HepG2 (cell line): Measurements from ENCODE around the gene SPACDR.

Experiments used
- HNF4G ChIP-seq, 2 experiments: sonication (generic) in 1 of 2; formaldehyde crosslinking in 1 of 2; IDR thresholded peaks; 2 replicates each; pipeline versions ENCODE4 v1.4.0 to v1.6.1; 2011 to 2020; ENCODE audit warnings: borderline replicate concordance in 2 of 2, low read depth in 2 of 2, mild to moderate bottlenecking in 2 of 2, low read length in 1 of 2, missing genetic modification reagents in 1 of 2, moderate library complexity in 1 of 2
- KLF13 ChIP-seq: sonication (generic); formaldehyde crosslinking; IDR thresholded peaks from 2 replicates; pipeline ENCODE4 v1.4.0; 2020; ENCODE audit warnings: mild to moderate bottlenecking, missing genetic modification reagents
- NR2C2 ChIP-seq: sonication (generic); formaldehyde crosslinking; IDR thresholded peaks from 2 replicates; pipeline ENCODE4 v1.4.0; 2020; ENCODE audit warnings: missing genetic modification reagents, mild to moderate bottlenecking, moderate library complexity, borderline replicate concordance
- POLR2A ChIP-seq, 2 experiments: IDR thresholded peaks; 2 replicates each; pipeline ENCODE4 v1.6.1; 2011; ENCODE audit warnings: low read depth in 2 of 2, low read length in 2 of 2, mild to moderate bottlenecking in 1 of 2, moderate library complexity in 1 of 2; ENCODE audit not compliant: insufficient read depth in 1 of 2
- ZMAT3 ChIP-seq: sonication (generic); formaldehyde crosslinking; conservative IDR thresholded peaks from 2 replicates; pipeline ENCODE4 v1.7.0; 2021; ENCODE audit warnings: missing genetic modification reagents
- ZNF776 ChIP-seq: sonication (generic); formaldehyde crosslinking; IDR thresholded peaks from 2 replicates; pipeline ENCODE4 v1.4.0; 2020; ENCODE audit warnings: mild to moderate bottlenecking, missing genetic modification reagents
- TF ChIP-seq, protein P1 (sequence below): sonication (generic); formaldehyde crosslinking; IDR thresholded peaks from 2 replicates; pipeline ENCODE4 v1.5.0; 2020; ENCODE audit warnings: missing genetic modification reagents
- TF ChIP-seq, protein P2 (sequence below): sonication (generic); formaldehyde crosslinking; IDR thresholded peaks from 2 replicates; pipeline ENCODE4 v1.5.0; 2020; ENCODE audit warnings: mild to moderate bottlenecking, missing genetic modification reagents, moderate library complexity
- TF ChIP-seq, protein P3 (sequence below): sonication (generic); formaldehyde crosslinking; IDR thresholded peaks from 2 replicates; pipeline ENCODE4 v1.4.0; 2020; ENCODE audit warnings: missing genetic modification reagents, borderline replicate concordance

DNA sequence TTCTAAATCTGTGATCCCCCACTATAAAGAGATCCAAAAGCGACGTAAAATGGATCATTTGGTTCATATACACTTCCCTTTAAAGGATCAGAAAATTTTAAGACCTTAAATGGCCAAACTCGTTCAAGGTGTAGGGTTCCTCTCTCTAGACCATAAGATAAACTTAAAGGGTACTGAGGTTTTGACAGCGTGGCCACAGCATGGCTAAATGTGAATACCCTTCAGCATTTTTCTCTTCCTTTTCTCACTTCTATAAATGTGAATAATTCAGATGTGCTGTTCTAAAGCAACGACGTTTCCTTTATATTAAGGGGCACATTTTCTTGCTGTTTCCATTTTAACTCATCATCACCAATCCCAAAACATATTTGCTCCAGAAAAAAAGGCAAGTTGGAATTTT is 40.7 kb downstream of the SPACDR start:
- TF ChIP-seq ZNF776 (CRISPR knock-in tag): no peak
- no peak for TF ChIP-seq NR2C2 (CRISPR knock-in tag)
- no peak for TF ChIP-seq KLF13 (CRISPR knock-in tag)
- no peak for TF ChIP-seq HNF4G (IDR thresholded peaks at IDR 0.05; ENCODE audit: borderline replicate concordance, low read depth, low read length)
- no peak for TF ChIP-seq HNF4G (CRISPR knock-in tag; IDR thresholded peaks at IDR 0.05; ENCODE audit: borderline replicate concordance, low read depth)
- TF ChIP-seq, protein P1, sequence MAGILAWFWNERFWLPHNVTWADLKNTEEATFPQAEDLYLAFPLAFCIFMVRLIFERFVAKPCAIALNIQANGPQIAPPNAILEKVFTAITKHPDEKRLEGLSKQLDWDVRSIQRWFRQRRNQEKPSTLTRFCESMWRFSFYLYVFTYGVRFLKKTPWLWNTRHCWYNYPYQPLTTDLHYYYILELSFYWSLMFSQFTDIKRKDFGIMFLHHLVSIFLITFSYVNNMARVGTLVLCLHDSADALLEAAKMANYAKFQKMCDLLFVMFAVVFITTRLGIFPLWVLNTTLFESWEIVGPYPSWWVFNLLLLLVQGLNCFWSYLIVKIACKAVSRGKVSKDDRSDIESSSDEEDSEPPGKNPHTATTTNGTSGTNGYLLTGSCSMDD: no peak
- TF ChIP-seq ZMAT3 (CRISPR knock-in tag): no peak
- TF ChIP-seq, protein P2, sequence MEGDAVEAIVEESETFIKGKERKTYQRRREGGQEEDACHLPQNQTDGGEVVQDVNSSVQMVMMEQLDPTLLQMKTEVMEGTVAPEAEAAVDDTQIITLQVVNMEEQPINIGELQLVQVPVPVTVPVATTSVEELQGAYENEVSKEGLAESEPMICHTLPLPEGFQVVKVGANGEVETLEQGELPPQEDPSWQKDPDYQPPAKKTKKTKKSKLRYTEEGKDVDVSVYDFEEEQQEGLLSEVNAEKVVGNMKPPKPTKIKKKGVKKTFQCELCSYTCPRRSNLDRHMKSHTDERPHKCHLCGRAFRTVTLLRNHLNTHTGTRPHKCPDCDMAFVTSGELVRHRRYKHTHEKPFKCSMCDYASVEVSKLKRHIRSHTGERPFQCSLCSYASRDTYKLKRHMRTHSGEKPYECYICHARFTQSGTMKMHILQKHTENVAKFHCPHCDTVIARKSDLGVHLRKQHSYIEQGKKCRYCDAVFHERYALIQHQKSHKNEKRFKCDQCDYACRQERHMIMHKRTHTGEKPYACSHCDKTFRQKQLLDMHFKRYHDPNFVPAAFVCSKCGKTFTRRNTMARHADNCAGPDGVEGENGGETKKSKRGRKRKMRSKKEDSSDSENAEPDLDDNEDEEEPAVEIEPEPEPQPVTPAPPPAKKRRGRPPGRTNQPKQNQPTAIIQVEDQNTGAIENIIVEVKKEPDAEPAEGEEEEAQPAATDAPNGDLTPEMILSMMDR: no peak
- no peak for TF ChIP-seq POLR2A (IDR thresholded peaks at IDR 0.05; ENCODE audit: insufficient read depth in 1 of 2, low read depth in 2 of 2, low read length in 2 of 2)
- TF ChIP-seq, protein P3, sequence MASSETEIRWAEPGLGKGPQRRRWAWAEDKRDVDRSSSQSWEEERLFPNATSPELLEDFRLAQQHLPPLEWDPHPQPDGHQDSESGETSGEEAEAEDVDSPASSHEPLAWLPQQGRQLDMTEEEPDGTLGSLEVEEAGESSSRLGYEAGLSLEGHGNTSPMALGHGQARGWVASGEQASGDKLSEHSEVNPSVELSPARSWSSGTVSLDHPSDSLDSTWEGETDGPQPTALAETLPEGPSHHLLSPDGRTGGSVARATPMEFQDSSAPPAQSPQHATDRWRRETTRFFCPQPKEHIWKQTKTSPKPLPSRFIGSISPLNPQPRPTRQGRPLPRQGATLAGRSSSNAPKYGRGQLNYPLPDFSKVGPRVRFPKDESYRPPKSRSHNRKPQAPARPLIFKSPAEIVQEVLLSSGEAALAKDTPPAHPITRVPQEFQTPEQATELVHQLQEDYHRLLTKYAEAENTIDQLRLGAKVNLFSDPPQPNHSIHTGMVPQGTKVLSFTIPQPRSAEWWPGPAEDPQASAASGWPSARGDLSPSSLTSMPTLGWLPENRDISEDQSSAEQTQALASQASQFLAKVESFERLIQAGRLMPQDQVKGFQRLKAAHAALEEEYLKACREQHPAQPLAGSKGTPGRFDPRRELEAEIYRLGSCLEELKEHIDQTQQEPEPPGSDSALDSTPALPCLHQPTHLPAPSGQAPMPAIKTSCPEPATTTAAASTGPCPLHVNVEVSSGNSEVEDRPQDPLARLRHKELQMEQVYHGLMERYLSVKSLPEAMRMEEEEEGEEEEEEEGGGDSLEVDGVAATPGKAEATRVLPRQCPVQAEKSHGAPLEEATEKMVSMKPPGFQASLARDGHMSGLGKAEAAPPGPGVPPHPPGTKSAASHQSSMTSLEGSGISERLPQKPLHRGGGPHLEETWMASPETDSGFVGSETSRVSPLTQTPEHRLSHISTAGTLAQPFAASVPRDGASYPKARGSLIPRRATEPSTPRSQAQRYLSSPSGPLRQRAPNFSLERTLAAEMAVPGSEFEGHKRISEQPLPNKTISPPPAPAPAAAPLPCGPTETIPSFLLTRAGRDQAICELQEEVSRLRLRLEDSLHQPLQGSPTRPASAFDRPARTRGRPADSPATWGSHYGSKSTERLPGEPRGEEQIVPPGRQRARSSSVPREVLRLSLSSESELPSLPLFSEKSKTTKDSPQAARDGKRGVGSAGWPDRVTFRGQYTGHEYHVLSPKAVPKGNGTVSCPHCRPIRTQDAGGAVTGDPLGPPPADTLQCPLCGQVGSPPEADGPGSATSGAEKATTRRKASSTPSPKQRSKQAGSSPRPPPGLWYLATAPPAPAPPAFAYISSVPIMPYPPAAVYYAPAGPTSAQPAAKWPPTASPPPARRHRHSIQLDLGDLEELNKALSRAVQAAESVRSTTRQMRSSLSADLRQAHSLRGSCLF: no peak
